ENCODE results near the gene MAPK4. TPM values are rescaled to one million over a fixed set of nuclear protein-coding genes. Genes with fewer than 3 reads are reported as not detected.

MAPK4 gene
- total RNA-seq, 1 experiment from 2014 or later: not detected

DNA sequence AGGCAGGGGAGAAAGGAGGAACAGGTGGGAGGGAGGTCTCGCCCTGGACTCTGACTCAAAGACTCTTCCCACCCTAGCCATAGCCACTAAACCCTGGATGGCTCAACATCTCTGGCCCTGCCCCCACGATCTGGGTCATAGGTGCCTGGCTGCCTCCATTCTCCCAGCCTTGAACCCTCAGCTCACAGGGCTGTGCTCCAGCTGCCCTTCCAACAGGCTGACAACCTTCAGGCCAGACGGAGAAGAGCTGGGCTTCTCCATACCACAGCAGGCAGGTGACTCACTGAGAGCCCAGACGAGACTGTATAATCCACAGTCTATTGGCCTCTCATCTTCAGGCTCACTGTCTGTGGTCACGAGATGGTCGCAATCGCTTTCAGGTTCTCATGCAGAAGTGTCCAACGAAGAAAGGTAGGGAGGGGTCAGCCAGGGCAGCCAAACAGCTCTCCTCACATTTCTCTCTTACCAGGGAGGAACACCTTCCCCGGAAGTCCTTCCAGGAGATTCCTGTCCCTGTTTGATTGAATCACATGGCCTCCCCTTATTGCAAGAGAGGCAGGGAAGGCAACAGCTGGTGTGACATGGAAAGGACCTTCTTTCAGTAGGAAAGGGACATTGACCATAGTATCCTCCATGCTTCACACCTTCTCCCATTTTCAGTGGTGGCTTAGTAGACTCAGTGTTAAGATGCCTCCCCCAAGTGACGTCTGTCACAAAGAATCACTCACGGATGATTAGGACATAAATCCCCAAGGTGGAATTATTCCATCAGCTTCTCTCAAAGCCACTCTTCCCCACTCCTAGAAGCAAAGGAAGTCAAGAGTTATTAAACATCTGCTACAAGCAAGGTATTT is 159.8 kb downstream of the MAPK4 start:
- no peak for DNase-seq (ENCODE audit: low read depth)

DNA sequence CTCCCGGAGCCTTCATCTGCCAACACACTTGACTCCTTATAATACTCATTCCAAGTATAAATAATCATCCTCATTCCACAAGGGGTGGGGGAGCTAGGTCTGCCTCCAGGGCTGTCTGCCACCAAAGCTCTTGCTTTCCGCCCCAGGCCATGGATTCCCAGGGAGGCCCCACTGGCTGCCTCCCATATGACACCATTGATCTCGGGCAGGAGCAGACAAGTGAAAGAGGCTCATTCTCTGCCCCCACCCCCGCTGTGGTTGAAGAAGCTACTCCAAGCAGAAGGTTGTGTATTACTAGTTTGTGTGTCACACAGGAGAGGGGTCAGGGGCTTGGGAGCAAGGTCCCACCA is 160.4 kb downstream of the MAPK4 start:
- no peak for DNase-seq (ENCODE audit: low read depth)

GRCh38 chr18:50721006-50721405 is 161.1 kb downstream of the MAPK4 start:
- no peak for DNase-seq (ENCODE audit: low read depth)

GRCh38 chr18:50721451-50722120 is 161.7 kb downstream of the MAPK4 start:
- DNase-seq (ENCODE audit: low read depth): no peak

- DNase-seq (ENCODE audit: low read depth): peak; percentile 5
Observed at GRCh38 chr18:50722311-50722710, 162.4 kb downstream of the MAPK4 start.

DNA sequence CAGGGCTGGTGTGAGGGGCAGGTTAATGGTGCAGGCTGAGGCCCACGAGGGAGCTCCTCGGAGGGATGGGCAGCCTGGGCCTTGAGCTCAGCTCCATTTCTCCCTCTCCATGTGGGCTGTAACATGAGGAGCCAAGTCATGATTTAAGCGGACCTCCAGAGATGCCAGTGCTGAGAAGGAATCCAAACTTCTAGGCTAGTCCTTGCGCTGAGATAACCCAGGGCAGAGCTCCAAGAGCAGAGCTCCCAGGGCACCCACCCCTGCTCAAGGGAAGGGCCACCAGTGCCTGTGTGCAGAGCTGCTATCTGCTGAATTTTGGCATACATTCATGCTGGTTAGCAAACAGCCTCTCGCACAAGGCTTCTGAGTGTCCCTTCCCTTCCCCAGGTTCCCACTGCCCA is 164.9 kb downstream of the MAPK4 start:
- DNase-seq (ENCODE audit: low read depth): no peak

DNA sequence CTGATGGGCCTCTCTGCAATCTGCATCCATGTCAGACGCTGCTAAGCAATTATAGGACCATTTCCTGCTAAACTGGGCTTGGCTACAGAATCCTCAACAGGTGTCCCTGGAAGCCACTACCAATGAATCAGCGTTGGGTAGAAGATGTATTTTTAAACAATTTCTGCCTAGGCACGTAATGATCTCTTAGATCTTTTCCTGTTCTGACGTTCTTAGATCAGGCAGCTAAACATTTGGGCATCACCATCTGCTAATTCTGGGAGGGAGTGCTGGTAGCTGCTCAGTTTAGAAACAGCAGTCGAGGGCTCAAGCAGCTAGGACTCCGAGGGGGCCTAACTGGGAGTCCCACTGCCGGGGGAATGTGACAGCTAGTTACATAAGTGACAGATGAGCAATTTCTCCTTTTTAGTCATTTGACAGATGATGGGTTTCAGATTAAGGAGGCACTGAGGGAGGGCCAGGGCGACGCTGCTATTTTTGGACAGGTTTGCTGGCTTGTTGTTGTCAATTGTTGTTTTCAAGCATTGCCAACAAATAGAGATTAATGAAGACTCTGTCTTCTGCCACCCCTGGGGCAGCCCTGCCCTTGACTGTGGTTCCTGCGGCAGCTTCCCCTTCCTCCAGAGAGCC is 167.2 kb downstream of the MAPK4 start:
- DNase-seq (ENCODE audit: low read depth): no peak

DNA sequence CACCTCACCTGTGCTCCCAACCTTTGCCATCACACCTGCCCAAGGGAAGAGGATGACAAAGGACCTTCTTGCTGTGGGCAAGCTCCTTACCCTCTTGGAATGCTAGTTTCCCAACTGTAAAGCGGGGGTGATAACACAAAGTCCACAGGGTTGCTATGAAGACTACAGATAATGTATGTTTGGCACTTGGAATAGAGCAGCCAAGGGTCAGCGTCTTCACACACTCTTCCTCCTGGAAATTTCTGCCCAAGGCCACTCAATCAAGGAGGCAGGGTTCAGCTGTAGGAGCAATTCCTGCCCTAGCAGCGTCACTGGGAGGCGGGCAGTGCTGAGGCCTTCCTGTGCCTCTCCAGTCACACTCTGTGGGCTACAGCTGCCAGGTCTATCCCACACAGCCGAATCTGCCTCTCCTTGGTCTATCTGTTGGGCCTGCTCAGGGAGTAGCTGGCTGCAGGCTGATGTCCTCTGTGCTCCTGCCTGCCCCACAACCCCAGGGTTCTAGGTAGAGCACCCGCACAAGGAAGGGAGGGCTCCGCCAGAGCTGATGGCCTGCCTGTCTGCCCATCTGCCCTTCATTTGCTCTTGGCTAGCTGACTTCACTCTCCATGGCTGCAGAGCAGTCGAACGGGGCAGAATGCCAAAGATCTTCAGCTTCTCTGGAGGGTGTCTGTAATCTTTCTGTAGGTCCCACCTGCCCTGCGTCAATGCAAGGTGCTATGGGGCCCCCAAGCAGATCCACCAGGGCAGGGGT is 168.0 kb downstream of the MAPK4 start:
- no peak for DNase-seq (ENCODE audit: low read depth)

GRCh38 chr18:50729376-50729775 is 169.5 kb downstream of the MAPK4 start:
- DNase-seq (ENCODE audit: low read depth): no peak

- no peak for DNase-seq (ENCODE audit: low read depth)
Observed at GRCh38 chr18:50729986-50730385, 170.1 kb downstream of the MAPK4 start.

- no peak for DNase-seq (ENCODE audit: low read depth)
Observed at GRCh38 chr18:50734342-50734741, 174.5 kb downstream of the MAPK4 start.

- no peak for DNase-seq (ENCODE audit: low read depth)
Observed at GRCh38 chr18:50734886-50735285, 175.0 kb downstream of the MAPK4 start.

DNA sequence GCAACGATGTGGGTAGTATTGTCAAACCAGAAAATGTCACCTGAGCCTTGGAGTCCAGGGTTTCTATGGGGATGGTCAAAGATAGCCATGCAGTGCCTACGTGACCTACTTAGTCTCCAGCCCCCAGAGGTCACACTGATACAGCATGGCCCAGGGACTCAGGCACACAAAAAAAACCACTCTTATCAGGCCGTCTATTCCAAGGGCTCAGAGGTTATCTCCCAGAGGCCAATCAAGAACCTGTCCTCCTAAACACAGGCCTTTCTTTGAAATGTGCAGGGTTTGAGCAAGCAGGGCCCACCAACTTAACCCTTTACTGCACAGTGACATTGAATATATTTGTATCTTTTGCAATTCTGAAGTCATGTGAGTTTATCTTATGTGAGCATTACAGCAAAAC is 177.2 kb downstream of the MAPK4 start:
- DNase-seq (ENCODE audit: low read depth): no peak

DNA sequence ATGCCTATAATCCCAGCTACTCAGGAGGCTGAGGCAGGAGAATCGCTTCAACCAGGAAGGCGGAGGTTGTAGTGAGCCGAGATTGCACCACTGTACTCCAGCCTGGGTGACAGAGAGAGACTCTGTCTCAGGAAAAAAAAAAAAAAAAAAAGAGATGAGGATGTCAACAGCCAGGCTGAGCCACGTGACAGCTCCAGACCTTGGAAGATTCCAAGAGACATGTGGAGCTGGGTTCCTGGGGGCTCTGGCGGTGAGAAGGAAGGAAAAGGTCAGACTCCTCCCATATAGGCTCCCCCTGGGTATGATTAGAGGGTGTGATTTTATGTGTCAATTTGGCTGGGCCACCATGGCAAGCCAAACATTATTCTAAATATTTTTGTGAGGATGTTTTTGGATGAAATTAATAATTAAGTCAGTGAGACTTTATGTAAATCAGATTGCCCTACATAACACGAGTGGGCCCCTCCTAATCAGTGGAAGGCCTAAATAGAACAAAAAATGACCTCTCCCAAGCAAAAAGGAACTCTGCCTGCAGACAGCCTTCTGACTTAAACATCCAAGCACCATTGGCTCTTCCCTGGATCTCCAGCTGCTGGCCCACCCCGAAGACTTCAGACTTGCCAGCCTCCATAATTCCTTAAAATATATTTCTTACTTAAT is 178.3 kb downstream of the MAPK4 start:
- DNase-seq (ENCODE audit: low read depth): no peak

GRCh38 chr18:50742952-50743351 is 183.1 kb downstream of the MAPK4 start:
- DNase-seq (ENCODE audit: low read depth): no peak

- no peak for DNase-seq (ENCODE audit: low read depth)
Observed at GRCh38 chr18:50744253-50744652, 184.4 kb downstream of the MAPK4 start.

- DNase-seq (ENCODE audit: low read depth): no peak
Observed at GRCh38 chr18:50745945-50746344, 186.1 kb downstream of the MAPK4 start.

- DNase-seq (ENCODE audit: low read depth): no peak
Observed at GRCh38 chr18:50747849-50748242, 188.0 kb downstream of the MAPK4 start.

DNA sequence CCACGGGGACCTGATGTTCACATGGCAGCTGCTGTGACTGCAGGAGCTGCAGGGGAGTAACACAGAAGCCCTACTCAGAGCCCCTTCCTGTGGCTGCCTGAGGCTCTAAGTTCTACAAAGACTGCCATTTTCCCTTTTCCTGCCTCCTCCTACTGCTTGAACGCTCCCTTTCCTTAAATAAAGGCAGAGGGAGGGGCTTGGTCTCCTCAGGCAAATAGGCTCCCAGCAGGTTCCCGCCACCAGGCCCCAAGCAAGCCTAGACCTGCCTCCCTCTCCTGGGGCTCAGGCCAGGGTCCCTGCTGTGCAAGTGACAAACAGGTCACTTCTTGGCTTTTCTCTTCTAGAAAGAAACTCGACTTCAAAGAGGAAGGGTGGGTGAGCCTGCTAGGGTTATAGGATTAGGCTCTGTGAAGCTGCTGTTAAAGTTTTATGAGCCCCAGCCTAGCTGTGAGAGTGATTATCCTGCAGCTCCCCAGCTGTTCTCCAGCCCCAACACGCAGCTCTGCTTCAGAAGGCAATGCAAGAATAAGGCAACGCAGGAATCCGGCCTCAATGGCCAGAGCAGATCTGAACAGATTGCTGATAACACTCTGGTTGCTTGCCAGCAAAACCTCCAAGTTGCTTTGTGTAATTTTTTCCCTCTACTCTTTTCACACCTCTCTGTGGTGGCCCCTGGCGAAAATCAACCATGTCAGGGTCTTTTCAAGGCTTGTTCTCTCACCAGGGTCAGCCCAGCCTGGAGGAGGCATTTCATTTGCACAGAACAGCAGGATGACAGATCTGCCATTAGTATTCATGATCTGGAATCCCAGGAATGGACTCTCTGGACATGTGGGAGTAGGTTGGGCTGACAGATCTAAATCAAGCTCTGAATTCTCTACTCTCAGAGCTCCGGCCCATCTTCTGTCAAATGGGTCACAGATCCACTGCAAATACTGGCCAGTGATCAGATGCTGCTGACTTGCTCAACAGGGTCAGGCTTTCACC is 188.6 kb downstream of the MAPK4 start:
- no peak for DNase-seq (ENCODE audit: low read depth)

- DNase-seq (ENCODE audit: low read depth): no peak
Observed at GRCh38 chr18:50749421-50749820, 189.5 kb downstream of the MAPK4 start.

Data from HT1080 (cell line).